T-helper 1 cell treated with Interleukin-12 subunit alpha and Interleukin-12 subunit beta and Interleukin-4 antibody, amounts not matched to agents 30 ng/mL and 1 ng/mL, for 36 hours (primary cell): Measurements from ENCODE around the gene TPK1. TPM values are rescaled to one million over a fixed set of nuclear protein-coding genes. Genes with fewer than 3 reads are reported as not detected.
"Not testable (repeated sequence)": the region's sequence is repeated elsewhere in the genome, so short reads cannot be mapped to it uniquely, and the experiment has no call there.

Source experiments
- intact Hi-C: fragments of 100-400 bp; cut with micrococcal nuclease; formaldehyde crosslinking; loops from one replicate; pipeline ENCODE4 v1.15.1; 2024
- total RNA-seq: library from RNA; stranded (reverse); gene quantifications from 2 replicates; pipeline ENCODE4 v1.2.3, GENCODE V29; 2022

Gene TPK1
- total RNA-seq, 1 donor from 2014 or later: 12.1 TPM

DNA sequence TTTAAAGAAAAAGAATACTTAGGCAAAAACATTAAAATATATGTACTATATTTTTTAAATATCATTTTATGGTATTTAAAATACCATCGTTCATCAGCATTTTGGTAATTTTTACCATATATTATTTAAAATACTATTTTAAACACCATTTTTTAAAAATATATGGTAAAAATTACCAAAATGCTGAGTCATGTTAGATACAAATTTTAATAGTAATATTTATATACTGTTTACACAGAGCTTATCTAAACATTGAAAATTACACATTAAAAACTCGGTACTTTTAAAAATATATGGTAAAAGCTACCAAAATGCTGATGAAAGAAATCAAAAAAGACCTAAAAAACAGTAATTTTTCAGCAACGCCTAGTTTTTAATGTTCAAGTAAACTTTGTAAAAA, 105.6 kb downstream of the TPK1 start:
- intact Hi-C loops: loop anchor here (10.0 kb wide), 1 partner anchor 415 kb away; no protein-coding TSS in a partner anchor

DNA sequence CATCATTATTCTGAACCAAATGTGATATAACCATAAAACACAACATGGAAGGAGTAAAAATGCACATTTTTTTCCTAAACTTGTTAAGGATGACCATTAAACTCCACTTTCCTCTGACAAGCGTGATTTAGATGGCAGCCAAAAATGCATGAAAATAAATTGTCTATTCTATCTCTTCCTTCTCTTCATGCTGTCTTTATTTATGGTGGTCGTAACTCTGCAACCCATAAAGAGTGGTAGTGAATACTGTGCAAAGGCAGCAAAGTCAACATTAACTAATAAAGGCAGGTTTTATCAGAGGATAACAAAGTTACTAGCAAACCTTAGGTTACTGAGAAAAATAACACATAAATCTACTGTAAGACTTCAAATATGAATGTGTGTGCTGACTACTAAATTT, 106.6 kb downstream of the TPK1 start:
- intact Hi-C loops: no loop called here

DNA sequence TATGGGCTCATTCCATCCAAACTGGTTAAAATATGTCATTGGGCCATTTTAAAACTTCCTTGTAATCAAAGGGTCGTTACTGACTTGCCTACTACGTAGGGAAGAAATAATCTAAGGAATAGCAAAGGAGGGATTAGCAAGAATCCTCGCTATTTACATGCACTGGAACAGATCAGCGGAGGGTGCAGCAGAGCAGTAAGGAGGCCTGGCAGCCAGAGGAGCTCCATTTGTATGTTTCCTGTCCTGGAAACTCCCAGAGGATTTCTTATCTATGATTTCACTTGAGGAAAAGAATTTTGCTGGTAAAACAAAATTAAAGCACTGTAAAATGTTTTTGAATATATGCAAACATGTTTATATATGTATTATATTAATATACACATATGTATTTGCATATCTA, 107.3 kb downstream of the TPK1 start:
- intact Hi-C loops: no loop called here

DNA sequence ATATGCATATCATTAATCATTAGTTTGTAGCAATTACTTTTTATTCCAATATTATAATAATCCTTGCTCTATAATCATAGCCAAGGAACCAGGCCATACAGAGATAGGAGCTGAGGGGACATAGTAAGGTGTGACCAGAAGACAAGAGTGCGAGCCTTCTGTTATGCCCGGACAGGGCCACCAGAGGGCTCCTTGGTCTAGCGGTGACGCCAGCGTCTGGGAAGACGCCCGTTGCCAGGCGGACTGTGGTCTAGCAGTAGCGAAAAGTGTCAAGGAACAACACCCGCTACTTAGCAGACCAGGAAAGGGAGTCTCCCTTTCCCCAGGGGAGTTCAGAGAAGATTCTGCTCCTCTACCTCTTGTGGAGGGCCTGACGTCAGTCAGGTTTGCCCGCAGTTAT, 109.0 kb downstream of the TPK1 start:
- intact Hi-C loops: not testable (repeated sequence)

DNA sequence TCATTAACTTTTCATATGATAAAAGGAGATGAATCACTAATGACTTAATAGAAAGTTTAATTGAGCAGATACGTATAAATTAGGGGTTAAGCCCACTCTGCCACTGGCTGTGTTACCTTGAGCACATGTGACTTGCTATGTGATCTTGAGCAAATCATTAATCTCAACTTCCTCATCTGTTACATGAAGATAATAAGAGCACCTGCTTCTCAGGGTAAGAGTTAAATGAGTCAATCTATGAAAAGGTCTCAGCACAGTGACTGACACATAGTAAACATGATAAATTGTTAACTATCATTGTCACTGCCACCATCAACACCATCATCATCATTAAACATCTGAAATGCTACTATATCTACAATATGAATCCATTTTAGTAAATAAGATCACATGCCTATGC, 110.8 kb downstream of the TPK1 start:
- intact Hi-C loops: no loop called here

DNA sequence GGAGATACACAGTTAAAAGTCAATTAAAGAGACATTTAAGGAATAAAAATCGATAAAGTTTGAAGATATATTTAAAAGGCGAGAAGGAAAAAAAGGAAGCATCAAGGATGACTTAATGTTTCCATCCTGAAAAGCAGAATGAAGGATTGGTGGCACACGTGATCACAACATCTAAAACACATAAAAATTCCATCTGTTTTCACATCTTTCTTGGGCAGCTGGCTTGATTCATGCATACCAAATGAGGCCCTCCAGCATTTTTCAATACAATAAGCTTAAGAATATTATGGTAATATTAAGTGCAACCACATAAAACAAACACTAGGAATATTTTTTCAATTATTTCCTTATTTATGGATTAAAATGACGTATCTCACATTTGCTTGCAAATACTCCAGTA, 112.6 kb downstream of the TPK1 start:
- intact Hi-C loops: no loop called here

DNA sequence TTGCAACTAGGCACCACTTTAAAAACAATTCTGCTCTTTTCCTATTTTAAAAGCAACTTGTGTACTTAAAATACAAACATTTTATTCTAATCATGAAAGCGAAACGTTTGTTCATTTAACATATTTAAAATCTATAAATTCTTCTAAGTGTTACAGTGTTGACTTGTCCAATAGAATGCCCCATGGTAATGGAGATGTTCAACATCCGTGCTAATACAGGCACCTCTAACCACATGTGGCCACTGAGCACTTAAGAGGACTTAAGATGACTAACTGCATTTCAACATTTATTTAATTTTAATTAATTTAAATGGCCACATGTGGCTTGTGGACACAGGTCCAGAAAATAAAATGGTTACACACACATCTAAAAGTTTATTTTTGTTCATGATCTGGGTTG, 115.1 kb downstream of the TPK1 start:
- intact Hi-C loops: no loop called here

DNA sequence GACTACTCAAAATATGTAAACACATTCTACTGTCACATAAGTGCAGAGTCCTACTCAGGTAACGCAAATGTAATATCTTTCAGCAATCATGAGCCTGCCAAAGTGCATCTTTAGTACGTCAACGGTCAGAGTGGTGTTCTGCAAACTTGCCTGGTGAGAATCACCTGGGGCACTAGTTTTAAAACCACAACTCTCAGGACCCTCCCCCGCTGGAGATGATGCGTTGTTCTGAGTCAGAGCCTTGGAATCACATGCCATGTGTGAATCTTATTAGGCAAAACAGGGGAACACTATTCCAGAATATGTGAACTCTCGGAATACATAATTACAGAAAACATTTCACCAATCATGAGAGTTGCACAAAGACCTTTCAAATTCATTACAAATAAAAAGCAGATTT, 115.7 kb downstream of the TPK1 start:
- intact Hi-C loops: no loop called here

DNA sequence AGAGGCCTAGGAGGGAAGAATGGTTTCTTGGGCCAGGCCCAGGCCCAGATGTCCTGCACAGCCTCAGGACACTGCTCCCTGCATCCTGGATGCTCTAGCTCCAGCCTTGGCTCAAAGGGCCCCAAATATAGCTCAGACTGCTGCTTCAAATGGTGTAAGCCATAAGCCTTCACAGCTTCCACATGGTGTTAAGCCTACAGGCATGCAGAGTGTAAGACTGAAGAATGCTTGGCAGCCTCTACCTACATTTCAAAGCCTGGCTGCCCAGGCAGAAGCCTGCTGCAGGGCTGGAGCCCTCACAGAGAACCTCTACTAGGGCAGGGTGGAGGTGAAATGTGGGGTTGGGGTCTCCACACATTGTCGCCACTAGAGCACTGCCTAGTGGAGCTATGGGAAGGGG, 118.1 kb downstream of the TPK1 start:
- intact Hi-C loops: no loop called here

DNA sequence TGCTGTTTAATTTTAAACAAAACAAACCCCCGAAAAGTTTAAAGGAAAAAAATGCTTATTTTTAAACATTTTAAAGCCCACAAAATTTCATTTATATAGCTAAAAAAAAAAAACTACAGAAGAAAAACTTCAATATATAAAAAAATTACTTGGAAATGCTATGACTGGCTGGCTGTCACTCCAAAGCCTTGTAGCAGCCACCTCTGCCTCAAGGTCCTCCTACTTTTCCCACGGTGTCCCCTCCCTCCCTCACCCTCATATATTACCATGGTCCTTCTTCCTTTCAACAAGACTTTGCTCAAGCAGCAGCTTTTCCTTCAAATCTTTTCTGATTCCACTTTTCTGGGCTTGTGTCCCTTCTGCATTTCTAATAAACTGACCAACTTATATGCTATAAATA, 122.0 kb downstream of the TPK1 start:
- intact Hi-C loops: no loop called here

DNA sequence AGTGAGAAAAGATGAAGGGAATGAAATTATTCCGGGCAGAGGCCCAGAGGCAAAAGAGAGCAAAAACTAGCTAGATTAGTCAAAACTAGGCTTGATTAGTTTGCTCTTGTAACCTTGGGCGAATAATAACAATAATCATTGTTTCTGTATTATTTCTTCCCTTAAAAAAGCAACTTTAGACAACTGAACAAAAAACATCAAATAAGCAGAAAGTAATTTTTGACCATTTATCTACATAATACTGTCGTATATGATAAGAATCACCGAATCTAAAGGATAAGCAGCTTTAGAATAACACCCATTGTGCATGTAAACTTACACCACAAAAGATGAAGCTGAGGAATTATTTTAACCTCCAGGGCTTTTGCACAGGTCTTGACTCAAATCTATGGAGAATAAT, 125.1 kb downstream of the TPK1 start:
- intact Hi-C loops: no loop called here

DNA sequence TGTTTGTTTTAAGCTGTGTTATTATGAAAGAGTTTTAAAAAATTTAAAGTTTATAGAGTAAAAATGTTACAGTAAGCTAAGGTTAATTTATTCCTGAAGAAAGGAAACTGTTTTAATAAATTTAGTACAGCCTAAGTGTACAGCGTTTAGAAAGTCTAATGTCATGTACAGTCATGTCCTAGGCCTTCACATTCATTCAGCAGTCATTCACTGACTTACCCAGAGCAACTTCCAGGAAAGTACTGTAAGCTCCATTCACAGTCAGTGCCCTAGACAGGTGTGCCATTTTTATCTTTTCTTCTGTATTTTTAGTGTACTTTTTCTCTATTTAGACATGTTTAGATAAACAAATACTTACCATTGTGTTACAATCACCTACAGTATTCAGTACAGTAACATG, 126.8 kb downstream of the TPK1 start:
- intact Hi-C loops: no loop called here

DNA sequence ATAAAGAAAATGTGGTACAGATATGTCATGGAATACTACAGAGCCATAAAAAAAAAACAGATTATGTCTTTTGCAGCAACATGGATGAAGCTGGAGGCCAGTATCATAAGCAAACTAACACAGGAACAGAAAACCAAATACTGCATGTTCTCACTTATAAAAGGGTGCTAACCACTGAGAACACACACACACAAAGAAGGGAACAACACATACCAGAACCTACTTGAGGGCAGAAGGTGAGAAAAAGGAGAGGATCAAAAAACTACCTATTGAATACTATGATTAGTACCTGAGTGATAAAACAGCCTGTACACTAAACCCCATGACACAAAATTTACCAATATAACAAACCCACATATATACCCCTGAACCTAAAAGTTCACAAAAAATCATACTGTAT, 144.6 kb downstream of the TPK1 start:
- intact Hi-C loops: no loop called here

DNA sequence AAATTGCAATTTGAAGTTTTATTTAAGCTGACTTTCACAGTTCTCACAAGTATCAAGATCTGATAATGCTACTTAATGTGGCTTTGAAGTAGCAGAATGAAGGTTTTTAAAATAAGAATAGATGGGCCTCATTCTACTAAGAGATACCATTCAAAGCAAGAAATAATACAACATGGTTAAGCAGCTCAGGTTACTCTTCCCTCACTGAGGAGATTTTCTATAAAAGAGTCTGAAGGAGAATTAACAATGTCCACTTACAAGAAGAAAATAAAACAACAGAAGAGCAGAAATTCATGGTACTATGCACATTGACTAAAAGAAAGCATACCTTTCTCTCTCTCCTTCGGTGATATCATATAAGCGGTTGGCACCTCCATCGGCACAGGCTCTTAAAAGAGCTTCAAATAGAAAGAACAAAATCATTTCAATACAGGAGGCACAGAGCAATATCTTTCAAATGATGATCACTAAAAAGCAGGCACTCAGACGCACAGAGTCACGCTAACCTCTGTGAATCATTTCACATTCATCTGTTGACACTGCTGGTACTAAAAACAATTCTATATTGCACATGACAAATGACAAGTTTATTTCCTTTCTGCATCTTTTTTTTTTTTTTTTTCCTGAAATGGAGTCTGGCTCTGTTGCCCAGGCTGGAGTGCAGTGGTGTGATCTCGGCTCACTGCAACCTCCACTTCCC, 153.1 kb downstream of the TPK1 start:
- intact Hi-C loops: no loop called here

DNA sequence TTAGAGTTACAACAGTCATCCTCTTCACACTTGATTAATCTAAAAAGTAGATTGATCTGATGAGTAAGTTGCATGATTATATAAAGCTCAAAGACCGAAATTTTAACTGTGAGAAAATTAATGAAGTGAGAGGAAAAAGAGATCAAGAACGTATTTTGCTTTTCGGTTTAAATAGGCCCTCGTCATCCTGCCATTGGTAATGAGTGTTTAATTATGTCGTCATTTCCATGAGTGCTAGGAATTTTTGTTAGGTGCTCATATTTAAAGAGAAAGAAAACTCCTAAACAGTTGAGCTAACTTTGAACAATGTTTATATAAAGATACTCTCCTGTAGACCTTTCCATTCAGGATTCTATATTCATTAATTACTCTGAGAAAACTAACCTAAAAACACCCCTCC, 159.4 kb downstream of the TPK1 start:
- intact Hi-C loops: no loop called here

DNA sequence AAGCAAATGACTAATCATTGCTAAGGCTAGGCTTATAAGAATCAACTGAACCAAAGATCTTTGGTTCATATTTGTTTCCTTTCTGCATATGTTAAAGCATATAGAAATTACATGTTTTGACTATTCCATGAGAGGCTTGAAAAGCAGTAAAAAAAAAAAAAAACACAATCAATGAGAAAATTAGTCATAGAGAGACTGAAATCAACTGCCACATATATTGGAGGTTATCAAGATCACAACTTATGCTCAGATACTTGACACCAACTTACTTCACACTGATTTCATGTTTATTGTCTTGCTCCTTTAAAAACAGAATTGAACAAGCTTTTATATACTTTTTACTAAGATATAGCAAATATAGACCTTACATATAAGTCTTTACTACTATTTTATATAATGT, 161.3 kb downstream of the TPK1 start:
- intact Hi-C loops: no loop called here

DNA sequence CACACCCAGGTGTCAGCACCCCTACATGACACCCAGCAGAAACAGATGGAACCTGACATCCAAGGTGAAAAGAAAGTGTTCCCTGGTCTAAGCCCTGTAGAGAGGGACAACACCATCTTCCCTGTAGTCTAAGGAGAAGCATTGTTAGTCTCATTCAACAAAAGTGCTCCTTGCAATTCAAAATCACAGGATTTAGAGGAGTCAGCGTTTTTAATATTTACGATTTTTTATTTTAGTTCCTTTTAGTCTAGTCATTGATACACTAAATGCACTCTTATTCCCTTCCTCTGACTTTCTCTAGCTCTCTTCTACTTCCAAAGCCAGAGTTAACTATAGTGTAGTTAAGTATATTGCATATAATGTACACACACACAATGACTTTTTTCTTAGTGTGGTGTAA, 163.0 kb downstream of the TPK1 start:
- intact Hi-C loops: loop anchor here (1.0 kb wide), 1 partner anchor 91 kb away; no protein-coding TSS in a partner anchor

DNA sequence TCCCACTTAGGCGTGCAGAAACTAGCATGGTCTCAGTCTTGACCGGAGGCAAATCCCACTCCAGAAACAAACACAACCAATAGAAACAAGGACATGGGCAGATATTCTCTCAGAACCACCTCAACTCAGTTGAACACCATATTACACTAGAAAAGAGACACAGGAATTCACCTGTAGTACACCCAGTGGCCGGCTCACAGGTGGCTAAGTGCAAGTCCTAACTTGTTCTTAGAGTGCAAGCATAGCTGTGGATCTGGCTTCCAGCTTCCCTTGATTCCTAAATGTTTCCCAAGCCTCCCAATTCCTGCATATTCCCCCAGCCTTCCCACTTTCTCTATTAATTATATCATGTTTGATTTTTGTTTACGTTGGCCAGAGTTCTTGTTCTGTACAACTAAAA, 164.4 kb downstream of the TPK1 start:
- intact Hi-C loops: no loop called here

DNA sequence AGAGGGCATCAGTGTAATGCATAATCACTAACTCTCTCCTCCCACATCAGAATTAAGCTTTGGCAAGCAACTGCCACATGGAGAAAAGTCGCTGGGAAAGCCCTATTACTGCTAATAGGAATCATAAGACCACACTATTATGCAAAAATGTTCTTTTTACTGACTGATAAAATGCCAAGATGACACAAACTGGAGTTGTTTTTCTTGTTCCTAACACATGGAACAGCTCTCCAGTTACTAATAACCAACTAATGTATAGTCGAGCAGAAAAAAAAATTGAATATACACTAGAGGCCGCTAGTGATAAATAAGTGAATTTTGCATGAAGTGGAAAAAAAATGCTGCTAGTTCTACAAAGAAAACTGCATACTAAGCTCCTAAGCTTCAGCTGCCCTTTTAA, 165.6 kb downstream of the TPK1 start:
- intact Hi-C loops: no loop called here

DNA sequence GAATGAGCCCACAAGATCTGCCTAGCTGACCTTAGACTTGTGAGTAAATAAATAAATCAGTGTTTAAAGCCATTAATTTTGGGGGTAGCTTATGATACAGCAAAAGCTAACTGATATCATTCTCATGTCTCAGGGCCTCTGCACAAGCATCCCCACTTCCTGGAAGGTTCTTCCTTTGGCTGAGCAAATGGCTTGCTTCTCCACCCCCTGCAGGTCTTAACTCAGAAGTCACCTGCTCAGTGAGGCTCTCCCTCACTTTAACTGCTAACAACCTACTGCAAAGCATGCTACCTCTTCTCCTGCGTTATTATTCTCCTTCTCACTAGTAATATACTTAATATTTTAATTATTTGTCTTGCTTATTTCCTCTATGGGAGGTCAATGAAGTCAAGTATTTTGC, 167.3 kb downstream of the TPK1 start:
- intact Hi-C loops: no loop called here

DNA sequence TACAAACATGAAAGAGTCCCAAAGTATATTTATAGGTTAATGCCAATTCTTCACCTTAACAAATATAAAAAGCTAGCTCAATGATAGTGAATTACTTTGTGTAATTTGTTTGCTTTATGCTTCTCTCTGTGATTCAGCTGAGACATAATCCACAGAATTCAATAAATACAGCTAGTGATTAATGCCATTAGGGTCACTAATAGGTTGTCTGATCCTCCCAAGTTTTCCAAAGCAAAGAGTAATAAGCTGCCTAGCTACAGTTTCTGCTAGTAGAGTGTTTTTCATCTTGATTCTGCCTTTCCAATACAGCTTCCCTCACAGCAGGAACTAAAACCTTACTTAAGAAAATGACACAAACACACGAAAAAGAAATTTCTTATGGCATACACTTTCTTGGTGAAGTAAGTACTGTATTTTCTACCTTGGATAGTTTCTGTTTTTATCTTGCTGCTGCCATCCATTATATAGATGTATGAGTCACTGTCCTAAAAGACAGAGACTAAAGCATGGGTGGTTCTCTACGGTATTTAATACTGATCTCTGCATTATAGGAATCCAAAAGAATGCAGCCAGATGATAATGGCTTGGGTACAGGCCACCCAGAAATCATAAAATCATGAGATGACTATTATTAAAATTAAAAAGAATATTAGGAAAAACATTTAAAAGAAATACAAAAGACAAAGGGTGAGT, 170.0 kb downstream of the TPK1 start:
- intact Hi-C loops: no loop called here

DNA sequence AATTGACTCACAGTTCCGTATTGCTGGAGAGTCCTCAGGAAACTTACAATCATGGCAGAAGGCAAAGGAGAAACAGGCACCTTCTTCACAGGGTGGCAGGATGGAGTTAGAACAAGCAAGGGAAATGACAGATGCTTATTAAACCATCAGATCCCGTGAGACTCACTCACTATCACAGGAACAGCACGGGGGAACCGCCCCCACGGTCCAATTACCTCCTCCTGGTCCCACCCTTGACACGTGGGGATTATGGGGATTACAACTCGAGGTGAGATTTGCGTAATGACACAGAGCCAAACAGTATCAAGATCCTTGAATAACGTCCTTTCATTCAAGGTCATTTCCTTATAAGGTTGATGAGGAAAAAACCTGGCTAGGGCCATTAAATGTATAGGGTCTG, 176.6 kb downstream of the TPK1 start:
- intact Hi-C loops: no loop called here

DNA sequence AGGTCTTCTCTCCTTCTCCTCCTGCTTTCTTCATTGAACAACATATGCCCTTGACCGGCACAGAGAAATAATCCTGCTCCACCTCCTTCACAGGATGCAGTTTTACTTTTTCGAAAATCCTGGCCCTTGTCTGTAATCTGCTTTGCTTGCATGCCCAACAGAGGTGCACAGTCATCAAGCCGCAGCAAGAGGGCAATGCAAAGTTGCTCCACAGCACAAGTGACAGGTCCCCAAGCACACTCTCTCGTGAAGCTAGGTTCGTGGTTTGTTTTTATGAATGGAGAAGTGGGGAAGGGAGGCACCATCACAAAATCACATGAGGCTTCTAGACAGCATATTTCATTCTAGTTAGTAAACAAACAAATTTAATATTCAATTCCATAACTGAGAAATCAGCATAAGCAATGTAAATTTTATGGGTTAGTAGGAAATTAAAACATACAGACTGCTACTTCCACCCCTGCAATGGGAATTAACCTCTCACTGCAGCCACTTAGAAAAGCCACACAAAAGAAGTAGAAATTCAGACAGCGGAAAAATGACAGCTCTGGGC, 178.8 kb downstream of the TPK1 start:
- intact Hi-C loops: no loop called here
